ENCODE results near the gene AMD1. TPM values are rescaled to one million over a fixed set of nuclear protein-coding genes. Genes with fewer than 3 reads are reported as not detected.
A peak's percentile ranks its signal among the peaks of the same experiment; 100 is the strongest.

Gene AMD1
- total and polyA plus RNA-seq, 10 of the 15 experiments (the other 5 are each of a cell fraction or from before 2014, with no cell fraction given) = 58.2 to 116 (median 79.3) TPM

- Histone ChIP-seq H3K4me3 (no peak overlapping the region), H3K4me2 (ENCODE audit: control insufficient read depth, insufficient read depth) (no peak overlapping the region), H3K27me3 (replicated peaks in 1 of 2; ENCODE audit: control insufficient read depth in 2 of 2, insufficient read depth in 2 of 2, low read length in 1 of 2) (no peaks in the 10 kb centered on the region), H3K9ac (ENCODE audit: control insufficient read depth, insufficient read depth, low read length) (no peak overlapping the region), H4K20me1 (ENCODE audit: control insufficient read depth, insufficient read depth) (no peaks in the 10 kb centered on the region), H3K79me2 (ENCODE audit: control insufficient read depth, insufficient read depth, low read length) (no peaks in the 10 kb centered on the region), H3K9me3 (replicated peaks; ENCODE audit: control insufficient read depth, insufficient read depth, low read length) (no peaks in the 10 kb centered on the region), H3K4me1 (ENCODE audit: control insufficient read depth, insufficient read depth, low read length) (no peaks in the 10 kb centered on the region), H3K27ac (ENCODE audit: control insufficient read depth, insufficient read depth) (no peak overlapping the region), H2AFZ (ENCODE audit: control insufficient read depth, low read depth, low read length) (peak overlapping the region; percentile 41), H3K36me3 (ENCODE audit: control insufficient read depth in 2 of 2, insufficient read depth in 2 of 2, low read length in 1 of 2) (no peaks in the 10 kb centered on the region)
- POLR2A ChIA-PET = interaction anchor here (2.4 kb wide), 1 partner anchor 11 kb away, joined by 7 read pairs; the partner anchor contains the start of gene CDK19
- FAIRE-seq (no peak), ATAC-seq (no peak; the same call in 2 of the 3 replicates), DNase-seq (ENCODE audit: low read depth, low spot score) (no peak)
- RAD21 ChIA-PET (ENCODE audit: unreplicated experiment) = interaction anchor here (0.6 to 0.7 kb wide), 3 partner anchors 97 to 335 kb away, joined by 4 to 6 read pairs (median 4); no protein-coding TSS in a partner anchor
- no TSS peak for BruUV-seq (replicated peaks)
- CTCF ChIA-PET = interaction anchor here (0.6 to 1.4 kb wide), 2 partner anchors 52 to 104 kb away, joined by 3 to 4 read pairs; no protein-coding TSS in a partner anchor
- in situ Hi-C loops (cut with MboI) = no loop called here
- intact Hi-C loops (cut with micrococcal nuclease; ENCODE audit: unreplicated experiment) = no loop called here
- SMC1A ChIA-PET (ENCODE audit: uncharacterized antibody, unreplicated experiment) = interaction anchor here (1.1 kb wide), 2 partner anchors 10 to 51 kb away, joined by 3 to 5 read pairs; no protein-coding TSS in a partner anchor
- WGBS (ENCODE audit: insufficient coverage, insufficient replicate concordance, low lambda C conversion rate, missing lambda C conversion rate) = 83% methylated on average over 8 of the region's 9 CpGs
- no peak for TF ChIP-seq RUNX3 (IDR thresholded peaks at IDR 0.05; ENCODE audit: low read length)
- no peak for TF ChIP-seq IRF5 (IDR thresholded peaks at IDR 0.05; ENCODE audit: borderline replicate concordance)
- TF ChIP-seq IKZF2 (IDR thresholded peaks at IDR 0.05) = no peak
- TF ChIP-seq PKNOX1 (IDR thresholded peaks at IDR 0.05) = no peak
- no peak for TF ChIP-seq CBX3 (IDR thresholded peaks at IDR 0.05; ENCODE audit: borderline replicate concordance, low read depth)
- TF ChIP-seq SMARCA5 (IDR thresholded peaks at IDR 0.05) = no peak
- TF ChIP-seq ZBTB40 (IDR thresholded peaks at IDR 0.05; ENCODE audit: borderline replicate concordance) = no peak
- no peak for TF ChIP-seq DPF2 (IDR thresholded peaks at IDR 0.05)
- TF ChIP-seq E4F1 (IDR thresholded peaks at IDR 0.05; ENCODE audit: borderline replicate concordance, partially characterized antibody) = no peak
- no peak for TF ChIP-seq TCF7 (IDR thresholded peaks at IDR 0.05; ENCODE audit: borderline replicate concordance)
- no peak for TF ChIP-seq HCFC1 (IDR thresholded peaks at IDR 0.05; ENCODE audit: low read length)
Observed at GRCh38 chr6:110826236-110827129, 48.1 kb upstream of the AMD1 start.

All from GM12878 (cell line).